ENCODE measurements around the gene SLC22A17.
"Not testable (repeated sequence)": the region's sequence is repeated elsewhere in the genome, so short reads cannot be mapped to it uniquely, and the experiment has no call there.

Gene SLC22A17

DNA sequence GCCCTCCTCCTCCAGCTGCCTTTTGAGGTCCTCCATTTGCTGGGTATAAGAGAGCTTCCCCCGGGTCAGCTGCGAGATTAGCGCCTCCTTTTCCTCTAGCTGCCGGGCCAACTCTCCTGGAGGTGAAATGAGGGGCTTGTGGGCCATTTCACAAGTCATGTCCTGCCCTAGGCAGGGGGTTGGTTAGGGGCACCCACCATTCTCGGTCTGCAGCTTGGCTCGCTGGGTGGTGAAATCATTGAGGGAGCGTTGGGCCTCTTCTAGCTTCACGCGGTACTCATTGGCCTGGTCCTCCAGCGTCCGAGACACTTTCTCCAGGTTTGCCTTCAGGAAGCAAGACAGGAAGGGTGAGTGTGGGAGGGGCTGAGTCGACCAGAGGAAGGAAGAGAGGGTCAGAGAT, 36.7 kb upstream of the SLC22A17 start:
- no peak overlapping the region for H3K27ac ChIP-seq (ENCODE audit: low read depth in 2 of 2, low read length in 2 of 2)
- H3K36me3 ChIP-seq (ENCODE audit: control insufficient read depth in 2 of 2, insufficient read depth in 2 of 2, low read length in 2 of 2) = no peaks in the 10 kb centered on the region
- H3K9me3 ChIP-seq (ENCODE audit: control insufficient read depth in 2 of 2, low read length in 2 of 2) = no peaks in the 10 kb centered on the region
- H3K4me1 ChIP-seq (ENCODE audit: control insufficient read depth in 2 of 2, insufficient read depth in 2 of 2, low read length in 2 of 2) = no peaks in the 10 kb centered on the region
- no peak overlapping the region for H3K9ac ChIP-seq (ENCODE audit: low read depth in 1 of 2, low read length in 2 of 2)
- H3K27me3 ChIP-seq (ENCODE audit: control insufficient read depth in 2 of 2, insufficient read depth in 2 of 2, low read length in 2 of 2) = no peaks in the 10 kb centered on the region
- H3K4me3 ChIP-seq (ENCODE audit: low read length in 2 of 2) = no peak overlapping the region

DNA sequence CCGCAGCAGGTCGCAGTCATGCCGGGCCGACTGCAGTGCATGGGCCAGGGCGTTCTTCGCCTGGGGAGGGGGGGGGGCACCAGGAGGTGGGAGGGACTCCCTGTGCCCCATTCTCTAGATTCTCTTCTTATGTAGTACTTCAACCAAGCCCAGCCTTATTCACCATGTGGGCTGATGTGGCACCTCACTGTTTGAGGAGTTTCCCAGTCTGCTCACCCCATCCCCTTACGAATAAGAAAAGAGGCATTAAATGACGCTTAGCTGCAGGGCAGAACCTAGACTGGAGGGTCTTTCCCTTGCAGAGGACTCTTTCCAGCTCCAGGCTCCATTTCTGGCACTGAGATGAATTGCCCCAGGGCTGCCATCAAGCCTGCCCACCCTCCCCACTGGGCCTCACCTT, 36.3 kb upstream of the SLC22A17 start:
- Histone ChIP-seq H3K4me3 (ENCODE audit: low read length in 2 of 2) (no peak overlapping the region), H3K27ac (ENCODE audit: low read depth in 2 of 2, low read length in 2 of 2) (no peak overlapping the region), H3K9ac (ENCODE audit: low read depth in 1 of 2, low read length in 2 of 2) (no peak overlapping the region), H3K36me3 (ENCODE audit: control insufficient read depth in 2 of 2, insufficient read depth in 2 of 2, low read length in 2 of 2) (no peaks in the 10 kb centered on the region), H3K27me3 (ENCODE audit: control insufficient read depth in 2 of 2, insufficient read depth in 2 of 2, low read length in 2 of 2) (no peaks in the 10 kb centered on the region), H3K4me1 (ENCODE audit: control insufficient read depth in 2 of 2, insufficient read depth in 2 of 2, low read length in 2 of 2) (no peaks in the 10 kb centered on the region), H3K9me3 (ENCODE audit: control insufficient read depth in 2 of 2, low read length in 2 of 2) (no peaks in the 10 kb centered on the region)

DNA sequence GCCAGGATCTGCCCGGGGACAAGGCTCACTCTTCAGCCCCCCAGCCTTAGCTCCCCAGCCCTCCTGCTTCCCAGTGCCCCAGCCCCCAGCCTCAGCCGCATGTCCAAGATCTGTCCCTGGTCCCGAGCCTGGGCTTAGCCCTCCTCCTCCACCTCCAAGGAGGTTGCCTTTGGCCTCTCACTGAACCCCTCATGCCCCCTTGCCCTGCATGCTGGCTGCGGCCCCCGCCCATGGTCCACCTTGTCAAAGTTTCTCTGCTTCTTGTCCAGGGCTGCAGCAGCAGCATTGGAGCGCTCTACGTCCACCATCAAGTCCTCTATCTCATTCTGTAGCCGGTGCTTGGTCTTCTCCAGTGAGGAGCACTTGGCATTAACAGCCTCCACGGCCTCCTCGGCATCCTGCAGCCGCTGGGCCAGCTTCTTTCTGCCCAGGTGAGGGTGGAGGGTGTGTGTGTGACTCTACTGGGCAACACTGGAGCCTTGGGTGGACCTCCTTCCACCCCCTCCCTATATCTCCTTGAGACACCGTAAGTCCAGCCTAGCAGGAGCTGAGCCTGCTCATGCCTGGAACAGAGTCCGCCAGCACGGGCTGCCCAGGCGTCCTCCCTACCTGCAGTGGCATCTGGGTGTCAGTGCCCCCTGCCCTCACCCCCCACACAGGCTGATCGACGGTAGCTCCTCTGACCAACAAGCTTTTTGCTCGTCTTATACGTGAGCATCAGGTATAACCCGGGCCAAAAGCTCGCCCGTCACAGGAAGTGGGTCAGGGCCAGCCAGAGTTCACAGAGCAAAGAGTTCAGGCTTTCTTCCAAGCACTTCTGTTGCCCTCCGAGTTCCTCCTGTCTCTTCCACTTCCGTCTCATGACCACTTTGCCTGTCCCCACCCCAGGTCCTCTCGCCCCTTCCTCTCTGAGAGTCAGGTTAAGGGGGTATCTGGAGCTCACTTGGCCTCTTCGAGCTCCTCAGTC, 35.5 kb upstream of the SLC22A17 start:
- Histone ChIP-seq H3K36me3 (ENCODE audit: control insufficient read depth in 2 of 2, insufficient read depth in 2 of 2, low read length in 2 of 2) (no peaks in the 10 kb centered on the region), H3K27ac (ENCODE audit: low read depth in 2 of 2, low read length in 2 of 2) (no peak overlapping the region), H3K9me3 (ENCODE audit: control insufficient read depth in 2 of 2, low read length in 2 of 2) (no peaks in the 10 kb centered on the region), H3K27me3 (ENCODE audit: control insufficient read depth in 2 of 2, insufficient read depth in 2 of 2, low read length in 2 of 2) (no peaks in the 10 kb centered on the region), H3K4me3 (ENCODE audit: low read length in 2 of 2) (no peak overlapping the region), H3K4me1 (ENCODE audit: control insufficient read depth in 2 of 2, insufficient read depth in 2 of 2, low read length in 2 of 2) (no peaks in the 10 kb centered on the region), H3K9ac (ENCODE audit: low read depth in 1 of 2, low read length in 2 of 2) (no peak overlapping the region)

DNA sequence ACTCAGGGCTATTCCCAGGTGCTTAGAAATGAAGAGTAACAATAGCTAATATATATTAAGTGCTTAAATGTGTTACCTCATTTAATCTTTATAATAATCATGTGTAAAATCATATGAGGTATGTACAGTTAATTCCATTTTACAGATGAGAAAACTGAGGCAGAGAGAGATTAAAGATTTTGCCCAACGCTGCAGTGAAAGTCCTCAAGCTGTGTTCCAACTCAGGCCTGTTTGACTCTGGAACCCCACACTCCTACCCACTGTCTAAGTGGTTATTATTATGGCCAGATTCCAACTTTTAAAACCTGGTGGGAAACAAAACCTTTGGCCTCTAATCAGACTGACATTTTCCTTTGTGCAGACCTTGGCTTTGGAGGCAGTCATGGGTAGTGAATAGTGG, 34.3 kb upstream of the SLC22A17 start:
- no peaks in the 10 kb centered on the region for H3K9me3 ChIP-seq (ENCODE audit: control insufficient read depth in 2 of 2, low read length in 2 of 2)
- no peak overlapping the region for H3K27ac ChIP-seq (ENCODE audit: low read depth in 2 of 2, low read length in 2 of 2)
- no peak overlapping the region for H3K9ac ChIP-seq (ENCODE audit: low read depth in 1 of 2, low read length in 2 of 2)
- no peaks in the 10 kb centered on the region for H3K4me1 ChIP-seq (ENCODE audit: control insufficient read depth in 2 of 2, insufficient read depth in 2 of 2, low read length in 2 of 2)
- no peak overlapping the region for H3K4me3 ChIP-seq (ENCODE audit: low read length in 2 of 2)
- H3K36me3 ChIP-seq (ENCODE audit: control insufficient read depth in 2 of 2, insufficient read depth in 2 of 2, low read length in 2 of 2) = no peaks in the 10 kb centered on the region
- H3K27me3 ChIP-seq (ENCODE audit: control insufficient read depth in 2 of 2, insufficient read depth in 2 of 2, low read length in 2 of 2) = no peaks in the 10 kb centered on the region

DNA sequence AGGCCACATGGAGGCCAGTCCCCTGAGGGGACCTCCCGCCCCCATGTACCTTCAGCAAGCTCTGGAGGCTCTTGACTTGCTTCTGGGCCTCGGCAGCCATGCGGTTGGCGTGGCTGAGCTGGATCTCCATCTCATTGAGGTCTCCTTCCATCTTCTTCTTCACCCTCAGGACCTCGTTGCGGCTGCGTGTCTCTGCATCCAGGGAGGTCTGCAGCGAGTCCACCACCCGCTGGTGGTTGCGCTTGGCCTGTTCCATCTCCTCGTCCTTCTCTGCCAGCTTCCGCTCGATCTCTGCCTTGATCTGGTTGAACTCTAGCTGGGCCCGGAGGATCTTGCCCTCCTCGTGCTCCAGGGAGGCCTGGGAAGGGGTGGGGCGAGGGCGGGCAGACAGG, 33.6 kb upstream of the SLC22A17 start:
- not testable (repeated sequence) for H3K27ac ChIP-seq (ENCODE audit: low read depth in 2 of 2, low read length in 2 of 2); H3K9me3 ChIP-seq (ENCODE audit: control insufficient read depth in 2 of 2, low read length in 2 of 2); H3K4me1 ChIP-seq (ENCODE audit: control insufficient read depth in 2 of 2, insufficient read depth in 2 of 2, low read length in 2 of 2); H3K36me3 ChIP-seq (ENCODE audit: control insufficient read depth in 2 of 2, insufficient read depth in 2 of 2, low read length in 2 of 2); H3K27me3 ChIP-seq (ENCODE audit: control insufficient read depth in 2 of 2, insufficient read depth in 2 of 2, low read length in 2 of 2); H3K9ac ChIP-seq (ENCODE audit: low read depth in 1 of 2, low read length in 2 of 2); H3K4me3 ChIP-seq (ENCODE audit: low read length in 2 of 2)

DNA sequence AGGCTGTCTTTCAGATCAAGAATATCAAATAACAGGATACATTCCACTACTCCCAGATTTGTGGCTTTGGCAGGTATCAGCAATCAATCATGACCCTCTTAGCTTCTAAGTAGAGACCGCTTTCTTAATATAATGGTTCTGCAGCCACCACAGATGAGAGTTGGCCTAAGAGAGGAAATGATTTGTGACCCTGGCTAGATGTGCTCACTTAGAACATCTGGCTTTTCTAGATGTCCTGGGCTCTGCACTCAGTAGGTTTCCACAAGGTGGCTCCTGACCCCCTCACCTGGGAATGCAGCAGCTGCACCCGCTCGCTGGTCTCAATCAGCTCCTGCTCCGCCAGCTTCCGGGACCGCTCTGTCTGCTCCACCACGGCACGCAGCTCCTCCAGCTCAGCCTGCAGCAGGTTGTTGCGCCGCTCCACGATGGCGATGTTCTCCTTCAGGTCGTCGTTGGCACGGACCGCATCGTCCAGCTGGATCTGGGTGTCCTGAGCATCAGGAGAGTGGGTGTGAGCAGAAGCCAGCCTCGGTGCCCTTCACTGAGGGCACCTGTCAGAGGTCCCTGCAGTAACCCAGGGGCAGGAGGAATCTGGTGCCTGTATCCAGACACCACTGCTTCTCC, 33.1 kb upstream of the SLC22A17 start:
- no peaks in the 10 kb centered on the region for H3K9me3 ChIP-seq (ENCODE audit: control insufficient read depth in 2 of 2, low read length in 2 of 2)
- H3K27ac ChIP-seq (ENCODE audit: low read depth in 2 of 2, low read length in 2 of 2) = no peak overlapping the region
- no peak overlapping the region for H3K9ac ChIP-seq (ENCODE audit: low read depth in 1 of 2, low read length in 2 of 2)
- H3K4me1 ChIP-seq (ENCODE audit: control insufficient read depth in 2 of 2, insufficient read depth in 2 of 2, low read length in 2 of 2) = no peaks in the 10 kb centered on the region
- no peaks in the 10 kb centered on the region for H3K27me3 ChIP-seq (ENCODE audit: control insufficient read depth in 2 of 2, insufficient read depth in 2 of 2, low read length in 2 of 2)
- no peak overlapping the region for H3K4me3 ChIP-seq (ENCODE audit: low read length in 2 of 2)
- no peaks in the 10 kb centered on the region for H3K36me3 ChIP-seq (ENCODE audit: control insufficient read depth in 2 of 2, insufficient read depth in 2 of 2, low read length in 2 of 2)

DNA sequence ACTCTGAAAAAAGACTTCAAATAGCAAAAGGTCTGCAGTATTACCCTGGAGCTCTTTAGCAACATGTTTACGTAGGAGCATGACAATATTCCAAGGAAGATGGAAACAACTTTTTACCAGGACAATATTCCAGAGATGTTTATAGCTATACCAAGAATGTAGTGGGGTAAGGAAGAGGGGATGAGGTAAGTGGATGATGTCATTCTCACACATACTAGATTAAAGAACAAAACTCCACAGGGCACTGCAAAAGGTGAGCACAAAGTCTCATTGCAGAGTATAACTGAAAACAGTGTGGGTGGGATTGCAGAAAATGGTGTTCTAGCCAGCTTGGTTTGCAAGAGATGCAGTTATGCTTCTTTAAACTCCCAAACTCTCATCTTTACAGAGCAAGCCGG, 32.6 kb upstream of the SLC22A17 start:
- Histone ChIP-seq H3K9me3 (ENCODE audit: control insufficient read depth in 2 of 2, low read length in 2 of 2) (no peaks in the 10 kb centered on the region), H3K4me1 (ENCODE audit: control insufficient read depth in 2 of 2, insufficient read depth in 2 of 2, low read length in 2 of 2) (peaks cover 0 to 3% of the 10 kb centered on the region in 2 donors), H3K4me3 (ENCODE audit: low read length in 2 of 2) (no peak overlapping the region), H3K27ac (ENCODE audit: low read depth in 2 of 2, low read length in 2 of 2) (no peak overlapping the region), H3K36me3 (ENCODE audit: control insufficient read depth in 2 of 2, insufficient read depth in 2 of 2, low read length in 2 of 2) (no peaks in the 10 kb centered on the region), H3K27me3 (ENCODE audit: control insufficient read depth in 2 of 2, insufficient read depth in 2 of 2, low read length in 2 of 2) (no peaks in the 10 kb centered on the region), H3K9ac (ENCODE audit: low read depth in 1 of 2, low read length in 2 of 2) (no peak overlapping the region)

DNA sequence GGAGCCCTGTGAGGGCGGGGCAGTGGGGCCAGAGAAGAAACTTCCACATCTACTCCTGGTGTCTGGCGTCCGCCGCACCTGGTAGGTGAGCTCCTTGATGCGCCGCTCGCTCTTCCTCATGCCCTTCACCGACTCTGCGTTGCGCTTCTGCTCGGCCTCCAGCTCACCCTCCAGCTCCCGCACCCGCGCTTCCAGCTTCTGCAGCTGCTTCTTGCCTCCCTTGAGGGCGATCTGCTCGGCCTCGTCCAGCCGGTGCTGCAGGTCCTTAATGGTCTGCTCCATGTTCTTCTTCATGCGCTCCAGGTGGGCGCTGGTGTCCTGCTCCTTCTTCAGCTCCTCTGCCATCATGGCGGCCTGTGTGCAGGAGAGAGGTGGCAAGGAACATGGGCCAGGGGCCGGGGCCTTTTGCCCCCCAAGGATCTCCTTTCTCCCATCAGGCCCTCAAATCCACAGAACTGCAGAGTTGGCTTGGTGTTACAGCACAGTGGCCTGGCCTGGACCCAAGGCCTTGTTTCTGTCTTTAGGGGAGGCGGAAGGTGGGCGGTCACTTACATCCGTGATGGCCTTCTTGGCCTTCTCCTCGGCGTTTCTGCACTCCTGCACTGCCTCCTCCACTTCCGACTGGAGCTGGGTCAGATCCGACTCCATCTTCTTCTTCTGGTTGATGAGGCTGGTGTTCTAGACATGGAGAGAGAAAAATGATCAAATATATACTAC, 31.8 kb upstream of the SLC22A17 start:
- no peaks in the 10 kb centered on the region for H3K36me3 ChIP-seq (ENCODE audit: control insufficient read depth in 2 of 2, insufficient read depth in 2 of 2, low read length in 2 of 2)
- H3K9me3 ChIP-seq (ENCODE audit: control insufficient read depth in 2 of 2, low read length in 2 of 2) = no peaks in the 10 kb centered on the region
- peaks cover 0 to 4% of the 10 kb centered on the region in 2 donors for H3K4me1 ChIP-seq (ENCODE audit: control insufficient read depth in 2 of 2, insufficient read depth in 2 of 2, low read length in 2 of 2)
- no peak overlapping the region for H3K4me3 ChIP-seq (ENCODE audit: low read length in 2 of 2)
- H3K27me3 ChIP-seq (ENCODE audit: control insufficient read depth in 2 of 2, insufficient read depth in 2 of 2, low read length in 2 of 2) = peaks cover 0 to 3% of the 10 kb centered on the region in 2 donors
- no peak overlapping the region for H3K27ac ChIP-seq (ENCODE audit: low read depth in 2 of 2, low read length in 2 of 2)
- no peak overlapping the region for H3K9ac ChIP-seq (ENCODE audit: low read depth in 1 of 2, low read length in 2 of 2)

DNA sequence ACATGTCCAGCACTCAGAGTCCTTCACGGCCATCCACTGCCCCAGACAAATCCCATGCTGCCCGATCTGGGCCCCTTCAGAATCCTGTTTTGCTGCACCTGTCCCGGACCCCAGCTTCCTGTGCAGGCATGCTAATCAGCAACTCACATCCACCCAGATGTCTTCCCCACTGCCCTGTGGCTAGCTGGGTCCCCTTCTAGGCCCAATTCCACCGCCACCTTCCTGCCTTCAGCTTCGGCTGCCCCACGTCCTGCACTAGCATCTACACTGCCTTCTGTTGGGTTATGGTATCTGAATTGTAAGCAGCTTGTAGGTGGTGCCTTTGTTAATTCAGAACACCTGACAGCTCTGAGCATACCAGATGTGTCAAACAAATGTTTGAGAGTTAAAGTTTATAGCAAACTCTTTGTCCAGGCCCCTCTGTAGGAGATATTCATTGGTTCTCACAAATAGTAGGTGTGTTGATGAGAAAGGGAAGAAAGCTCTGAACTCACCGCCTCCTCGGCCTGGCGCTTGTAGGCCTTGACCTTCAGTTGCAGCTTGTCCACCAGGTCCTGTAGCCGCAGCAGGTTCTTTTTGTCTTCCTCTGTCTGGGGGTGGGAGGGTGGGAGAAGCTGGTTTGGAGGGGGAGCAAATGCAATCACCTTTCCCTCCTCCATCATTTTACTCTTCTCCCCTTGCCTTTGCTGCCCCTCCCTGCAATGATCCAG, 30.2 kb upstream of the SLC22A17 start:
- Histone ChIP-seq H3K9ac (ENCODE audit: low read depth in 1 of 2, low read length in 2 of 2) (no peak overlapping the region), H3K4me3 (ENCODE audit: low read length in 2 of 2) (no peak overlapping the region), H3K4me1 (ENCODE audit: control insufficient read depth in 2 of 2, insufficient read depth in 2 of 2, low read length in 2 of 2) (peaks cover 0 to 4% of the 10 kb centered on the region in 2 donors), H3K9me3 (ENCODE audit: control insufficient read depth in 2 of 2, low read length in 2 of 2) (no peaks in the 10 kb centered on the region), H3K27me3 (ENCODE audit: control insufficient read depth in 2 of 2, insufficient read depth in 2 of 2, low read length in 2 of 2) (peaks cover 0 to 3% of the 10 kb centered on the region in 2 donors), H3K36me3 (ENCODE audit: control insufficient read depth in 2 of 2, insufficient read depth in 2 of 2, low read length in 2 of 2) (no peaks in the 10 kb centered on the region), H3K27ac (ENCODE audit: low read depth in 2 of 2, low read length in 2 of 2) (no peak overlapping the region)

Data from mucosa of rectum (tissue), 2 donors.